ENCODE measurements around the gene DGKI.

DNA sequence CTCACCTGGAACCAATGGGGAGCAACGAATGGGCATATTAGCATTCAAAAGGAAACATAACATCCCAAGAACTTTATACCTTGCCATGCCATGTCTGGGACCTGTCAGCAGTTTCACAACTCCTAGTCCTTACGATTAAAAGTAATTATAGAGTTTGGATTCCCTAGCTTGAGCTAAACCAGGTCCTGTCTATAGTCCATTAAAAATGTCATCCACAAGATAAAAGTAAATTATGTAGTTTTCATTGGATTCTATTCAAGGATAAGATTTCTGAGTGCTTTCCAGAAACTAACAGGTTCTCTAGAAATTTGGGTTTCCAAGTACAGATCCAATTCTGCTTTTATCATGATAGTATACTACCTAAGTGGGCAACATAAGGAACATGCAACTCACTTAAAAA is 339.7 kb downstream of the DGKI start:
- TF ChIP-seq, protein P1, sequence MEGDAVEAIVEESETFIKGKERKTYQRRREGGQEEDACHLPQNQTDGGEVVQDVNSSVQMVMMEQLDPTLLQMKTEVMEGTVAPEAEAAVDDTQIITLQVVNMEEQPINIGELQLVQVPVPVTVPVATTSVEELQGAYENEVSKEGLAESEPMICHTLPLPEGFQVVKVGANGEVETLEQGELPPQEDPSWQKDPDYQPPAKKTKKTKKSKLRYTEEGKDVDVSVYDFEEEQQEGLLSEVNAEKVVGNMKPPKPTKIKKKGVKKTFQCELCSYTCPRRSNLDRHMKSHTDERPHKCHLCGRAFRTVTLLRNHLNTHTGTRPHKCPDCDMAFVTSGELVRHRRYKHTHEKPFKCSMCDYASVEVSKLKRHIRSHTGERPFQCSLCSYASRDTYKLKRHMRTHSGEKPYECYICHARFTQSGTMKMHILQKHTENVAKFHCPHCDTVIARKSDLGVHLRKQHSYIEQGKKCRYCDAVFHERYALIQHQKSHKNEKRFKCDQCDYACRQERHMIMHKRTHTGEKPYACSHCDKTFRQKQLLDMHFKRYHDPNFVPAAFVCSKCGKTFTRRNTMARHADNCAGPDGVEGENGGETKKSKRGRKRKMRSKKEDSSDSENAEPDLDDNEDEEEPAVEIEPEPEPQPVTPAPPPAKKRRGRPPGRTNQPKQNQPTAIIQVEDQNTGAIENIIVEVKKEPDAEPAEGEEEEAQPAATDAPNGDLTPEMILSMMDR (IDR thresholded peaks at IDR 0.05 in 4 of 5, conservative IDR thresholded peaks at IDR 0.05 in 1 of 5): no peak
- TF ChIP-seq POLR2A (IDR thresholded peaks at IDR 0.05): no peak
